ENCODE results near the gene KCNJ5. TPM values are rescaled to one million over a fixed set of nuclear protein-coding genes. Genes with fewer than 3 reads are reported as not detected.

KCNJ5 gene
- total and polyA plus RNA-seq, 2 experiments from 2014 or later = not detected

DNA sequence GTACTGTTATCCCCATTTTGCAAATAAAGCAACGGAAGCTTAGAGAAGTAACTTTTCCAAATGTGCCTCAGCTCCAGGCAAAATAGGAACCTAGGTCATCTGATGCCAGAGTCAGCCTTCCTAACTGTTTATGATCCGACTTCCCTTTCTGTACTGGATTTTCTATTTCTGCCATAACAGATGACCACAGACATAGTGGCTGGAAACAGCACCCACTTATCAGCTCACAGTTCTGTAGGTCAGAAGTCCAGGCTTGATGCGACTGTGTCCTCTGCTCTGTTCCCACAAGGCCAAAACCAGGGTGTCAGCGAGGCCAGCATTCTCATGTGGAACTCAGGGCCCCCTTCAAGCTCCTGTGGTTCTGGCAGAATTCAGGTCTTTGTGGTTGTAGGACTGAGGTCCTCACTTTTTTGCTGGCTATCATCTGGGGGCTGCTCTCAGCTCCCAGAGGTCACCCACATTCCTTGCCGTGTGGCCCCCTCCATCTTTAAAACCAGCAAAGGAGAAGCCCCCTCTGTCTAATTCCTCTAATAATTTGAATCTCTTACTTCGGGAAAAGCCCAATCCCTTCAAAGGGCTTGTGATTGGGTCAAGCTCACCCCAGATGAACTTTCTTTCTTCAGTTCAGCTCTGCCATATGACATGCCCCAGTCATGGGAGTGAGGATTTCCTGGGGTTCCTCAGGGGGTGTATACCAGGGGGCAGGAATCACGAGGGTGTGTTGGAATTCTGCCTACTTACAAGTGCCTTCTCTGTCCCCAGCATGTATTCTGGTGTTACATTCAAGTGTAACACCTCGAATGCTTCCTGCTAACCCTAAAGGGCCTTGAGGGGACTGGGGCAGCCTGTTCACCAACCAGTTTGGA is 15.3 kb downstream of the KCNJ5 start:
- peaks cover 6% of the 10 kb centered on the region; the same call in 2 of the 3 replicates for H3K9me3 Mint-ChIP-seq
- H3K27me3 ChIP-seq (ENCODE audit: insufficient read depth) = peaks cover 74% of the 10 kb centered on the region
- no peaks in the 10 kb centered on the region for H3K79me2 ChIP-seq (replicated peaks; ENCODE audit: insufficient read depth)
- ATAC-seq (no peak), DNase-seq (ENCODE audit: low spot score) (no peak)
- peak overlapping the region; percentile 77 for H3K4me3 Mint-ChIP-seq
- no peak overlapping the region for H2AFZ ChIP-seq
- H3K4me2 ChIP-seq = peak overlapping the region; percentile 84
- no peak for TF ChIP-seq POLR2AphosphoS5 (IDR thresholded peaks at IDR 0.05; ENCODE audit: low read depth)
- TF ChIP-seq STAT1 (IDR thresholded peaks at IDR 0.05; ENCODE audit: unreplicated experiment) = no peak
- TF ChIP-seq JUNB (IDR thresholded peaks at IDR 0.05; ENCODE audit: unreplicated experiment) = no peak
- H3K9me2 ChIP-seq (ENCODE audit: insufficient read depth) = no peaks in the 10 kb centered on the region
- H3K36me3 Mint-ChIP-seq (ENCODE audit: low read depth) = no peaks in the 10 kb centered on the region; the same call in 2 of the 3 replicates
- H3K27me3 Mint-ChIP-seq (ENCODE audit: insufficient read depth, low read depth, poor library complexity) = peaks cover 60% of the 10 kb centered on the region
- H3K27ac ChIP-seq (ENCODE audit: low read depth) = no peak overlapping the region
- H3K36me3 ChIP-seq (ENCODE audit: insufficient read depth) = no peaks in the 10 kb centered on the region
- H3K4me3 ChIP-seq = peak overlapping the region; percentile 68
- H3K4me1 ChIP-seq (ENCODE audit: insufficient read depth) = peaks cover 35% of the 10 kb centered on the region
- peaks cover under 1% of the 10 kb centered on the region; the same call in 1 of the 2 replicates for H4K20me1 ChIP-seq (replicated peaks; ENCODE audit: insufficient read depth)
- peaks cover 30% of the 10 kb centered on the region for H3K4me1 Mint-ChIP-seq
- no peak overlapping the region for H3K27ac Mint-ChIP-seq
- peaks cover 24% of the 10 kb centered on the region; the same call in 1 of the 2 replicates for H3F3A ChIP-seq (replicated peaks; ENCODE audit: low read depth)

- H4K20me1 ChIP-seq (replicated peaks; ENCODE audit: insufficient read depth) = no peaks in the 10 kb centered on the region
- no peak overlapping the region for H3K27ac ChIP-seq (ENCODE audit: low read depth)
- Mint-ChIP-seq H3K9me3 (peaks cover 10% of the 10 kb centered on the region; the same call in 2 of the 3 replicates), H3K27me3 (ENCODE audit: insufficient read depth, low read depth, poor library complexity) (peaks cover 51% of the 10 kb centered on the region), H3K36me3 (ENCODE audit: low read depth) (no peaks in the 10 kb centered on the region; the same call in 2 of the 3 replicates), H3K27ac (no peak overlapping the region), H3K4me3 (no peak overlapping the region), H3K4me1 (peaks cover 20% of the 10 kb centered on the region)
- no peak for ATAC-seq
- no peak for DNase-seq (ENCODE audit: low spot score)
- H3K4me2 ChIP-seq = no peak overlapping the region
- H3K36me3 ChIP-seq (ENCODE audit: insufficient read depth) = no peaks in the 10 kb centered on the region
- H3K27me3 ChIP-seq (ENCODE audit: insufficient read depth) = peaks cover 63% of the 10 kb centered on the region
- no peaks in the 10 kb centered on the region for H3K9me2 ChIP-seq (ENCODE audit: insufficient read depth)
- H3K4me3 ChIP-seq = no peak overlapping the region
- no peaks in the 10 kb centered on the region for H3K79me2 ChIP-seq (replicated peaks; ENCODE audit: insufficient read depth)
- no peak overlapping the region for H2AFZ ChIP-seq
- H3K4me1 ChIP-seq (ENCODE audit: insufficient read depth) = peaks cover 23% of the 10 kb centered on the region
- peaks cover 23% of the 10 kb centered on the region; the same call in 1 of the 2 replicates for H3F3A ChIP-seq (replicated peaks; ENCODE audit: low read depth)
- TF ChIP-seq, protein P1, sequence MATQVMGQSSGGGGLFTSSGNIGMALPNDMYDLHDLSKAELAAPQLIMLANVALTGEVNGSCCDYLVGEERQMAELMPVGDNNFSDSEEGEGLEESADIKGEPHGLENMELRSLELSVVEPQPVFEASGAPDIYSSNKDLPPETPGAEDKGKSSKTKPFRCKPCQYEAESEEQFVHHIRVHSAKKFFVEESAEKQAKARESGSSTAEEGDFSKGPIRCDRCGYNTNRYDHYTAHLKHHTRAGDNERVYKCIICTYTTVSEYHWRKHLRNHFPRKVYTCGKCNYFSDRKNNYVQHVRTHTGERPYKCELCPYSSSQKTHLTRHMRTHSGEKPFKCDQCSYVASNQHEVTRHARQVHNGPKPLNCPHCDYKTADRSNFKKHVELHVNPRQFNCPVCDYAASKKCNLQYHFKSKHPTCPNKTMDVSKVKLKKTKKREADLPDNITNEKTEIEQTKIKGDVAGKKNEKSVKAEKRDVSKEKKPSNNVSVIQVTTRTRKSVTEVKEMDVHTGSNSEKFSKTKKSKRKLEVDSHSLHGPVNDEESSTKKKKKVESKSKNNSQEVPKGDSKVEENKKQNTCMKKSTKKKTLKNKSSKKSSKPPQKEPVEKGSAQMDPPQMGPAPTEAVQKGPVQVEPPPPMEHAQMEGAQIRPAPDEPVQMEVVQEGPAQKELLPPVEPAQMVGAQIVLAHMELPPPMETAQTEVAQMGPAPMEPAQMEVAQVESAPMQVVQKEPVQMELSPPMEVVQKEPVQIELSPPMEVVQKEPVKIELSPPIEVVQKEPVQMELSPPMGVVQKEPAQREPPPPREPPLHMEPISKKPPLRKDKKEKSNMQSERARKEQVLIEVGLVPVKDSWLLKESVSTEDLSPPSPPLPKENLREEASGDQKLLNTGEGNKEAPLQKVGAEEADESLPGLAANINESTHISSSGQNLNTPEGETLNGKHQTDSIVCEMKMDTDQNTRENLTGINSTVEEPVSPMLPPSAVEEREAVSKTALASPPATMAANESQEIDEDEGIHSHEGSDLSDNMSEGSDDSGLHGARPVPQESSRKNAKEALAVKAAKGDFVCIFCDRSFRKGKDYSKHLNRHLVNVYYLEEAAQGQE (IDR thresholded peaks at IDR 0.05; ENCODE audit: unreplicated experiment) = no peak
- no peak for TF ChIP-seq POLR2AphosphoS5 (IDR thresholded peaks at IDR 0.05; ENCODE audit: low read depth)
- no peak for TF ChIP-seq CREB1 (CRISPR knock-in tag; IDR thresholded peaks at IDR 0.05; ENCODE audit: low read depth)
- TF ChIP-seq NANOG (IDR thresholded peaks at IDR 0.05; ENCODE audit: borderline replicate concordance) = no peak
- no peak for TF ChIP-seq ZNF114 (CRISPR knock-in tag; IDR thresholded peaks at IDR 0.05)
- TF ChIP-seq, protein P2, sequence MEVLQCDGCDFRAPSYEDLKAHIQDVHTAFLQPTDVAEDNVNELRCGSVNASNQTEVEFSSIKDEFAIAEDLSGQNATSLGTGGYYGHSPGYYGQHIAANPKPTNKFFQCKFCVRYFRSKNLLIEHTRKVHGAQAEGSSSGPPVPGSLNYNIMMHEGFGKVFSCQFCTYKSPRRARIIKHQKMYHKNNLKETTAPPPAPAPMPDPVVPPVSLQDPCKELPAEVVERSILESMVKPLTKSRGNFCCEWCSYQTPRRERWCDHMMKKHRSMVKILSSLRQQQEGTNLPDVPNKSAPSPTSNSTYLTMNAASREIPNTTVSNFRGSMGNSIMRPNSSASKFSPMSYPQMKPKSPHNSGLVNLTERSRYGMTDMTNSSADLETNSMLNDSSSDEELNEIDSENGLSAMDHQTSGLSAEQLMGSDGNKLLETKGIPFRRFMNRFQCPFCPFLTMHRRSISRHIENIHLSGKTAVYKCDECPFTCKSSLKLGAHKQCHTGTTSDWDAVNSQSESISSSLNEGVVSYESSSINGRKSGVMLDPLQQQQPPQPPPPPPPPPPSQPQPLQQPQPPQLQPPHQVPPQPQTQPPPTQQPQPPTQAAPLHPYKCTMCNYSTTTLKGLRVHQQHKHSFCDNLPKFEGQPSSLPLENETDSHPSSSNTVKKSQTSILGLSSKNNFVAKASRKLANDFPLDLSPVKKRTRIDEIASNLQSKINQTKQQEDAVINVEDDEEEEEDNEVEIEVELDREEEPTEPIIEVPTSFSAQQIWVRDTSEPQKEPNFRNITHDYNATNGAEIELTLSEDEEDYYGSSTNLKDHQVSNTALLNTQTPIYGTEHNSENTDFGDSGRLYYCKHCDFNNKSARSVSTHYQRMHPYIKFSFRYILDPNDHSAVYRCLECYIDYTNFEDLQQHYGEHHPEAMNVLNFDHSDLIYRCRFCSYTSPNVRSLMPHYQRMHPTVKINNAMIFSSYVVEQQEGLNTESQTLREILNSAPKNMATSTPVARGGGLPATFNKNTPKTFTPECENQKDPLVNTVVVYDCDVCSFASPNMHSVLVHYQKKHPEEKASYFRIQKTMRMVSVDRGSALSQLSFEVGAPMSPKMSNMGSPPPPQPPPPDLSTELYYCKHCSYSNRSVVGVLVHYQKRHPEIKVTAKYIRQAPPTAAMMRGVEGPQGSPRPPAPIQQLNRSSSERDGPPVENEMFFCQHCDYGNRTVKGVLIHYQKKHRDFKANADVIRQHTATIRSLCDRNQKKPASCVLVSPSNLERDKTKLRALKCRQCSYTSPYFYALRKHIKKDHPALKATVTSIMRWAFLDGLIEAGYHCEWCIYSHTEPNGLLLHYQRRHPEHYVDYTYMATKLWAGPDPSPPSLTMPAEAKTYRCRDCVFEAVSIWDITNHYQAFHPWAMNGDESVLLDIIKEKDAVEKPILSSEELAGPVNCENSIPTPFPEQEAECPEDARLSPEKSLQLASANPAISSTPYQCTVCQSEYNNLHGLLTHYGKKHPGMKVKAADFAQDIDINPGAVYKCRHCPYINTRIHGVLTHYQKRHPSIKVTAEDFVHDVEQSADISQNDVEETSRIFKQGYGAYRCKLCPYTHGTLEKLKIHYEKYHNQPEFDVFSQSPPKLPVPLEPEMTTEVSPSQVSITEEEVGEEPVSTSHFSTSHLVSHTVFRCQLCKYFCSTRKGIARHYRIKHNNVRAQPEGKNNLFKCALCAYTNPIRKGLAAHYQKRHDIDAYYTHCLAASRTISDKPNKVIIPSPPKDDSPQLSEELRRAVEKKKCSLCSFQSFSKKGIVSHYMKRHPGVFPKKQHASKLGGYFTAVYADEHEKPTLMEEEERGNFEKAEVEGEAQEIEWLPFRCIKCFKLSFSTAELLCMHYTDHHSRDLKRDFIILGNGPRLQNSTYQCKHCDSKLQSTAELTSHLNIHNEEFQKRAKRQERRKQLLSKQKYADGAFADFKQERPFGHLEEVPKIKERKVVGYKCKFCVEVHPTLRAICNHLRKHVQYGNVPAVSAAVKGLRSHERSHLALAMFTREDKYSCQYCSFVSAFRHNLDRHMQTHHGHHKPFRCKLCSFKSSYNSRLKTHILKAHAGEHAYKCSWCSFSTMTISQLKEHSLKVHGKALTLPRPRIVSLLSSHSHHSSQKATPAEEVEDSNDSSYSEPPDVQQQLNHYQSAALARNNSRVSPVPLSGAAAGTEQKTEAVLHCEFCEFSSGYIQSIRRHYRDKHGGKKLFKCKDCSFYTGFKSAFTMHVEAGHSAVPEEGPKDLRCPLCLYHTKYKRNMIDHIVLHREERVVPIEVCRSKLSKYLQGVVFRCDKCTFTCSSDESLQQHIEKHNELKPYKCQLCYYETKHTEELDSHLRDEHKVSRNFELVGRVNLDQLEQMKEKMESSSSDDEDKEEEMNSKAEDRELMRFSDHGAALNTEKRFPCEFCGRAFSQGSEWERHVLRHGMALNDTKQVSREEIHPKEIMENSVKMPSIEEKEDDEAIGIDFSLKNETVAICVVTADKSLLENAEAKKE (CRISPR knock-in tag; IDR thresholded peaks at IDR 0.05) = no peak
- no peak for TF ChIP-seq EZH2phosphoT487 (IDR thresholded peaks at IDR 0.05; ENCODE audit: unreplicated experiment)
- TF ChIP-seq STAT1 (IDR thresholded peaks at IDR 0.05; ENCODE audit: unreplicated experiment) = no peak
- no peak for TF ChIP-seq ETS1 (IDR thresholded peaks at IDR 0.05)
Measured at GRCh38 chr11:128907585-128907984, 16.4 kb downstream of the KCNJ5 start.

Data from GM23338 (cell line).